Fibroblast of upper back skin (primary cell): ENCODE measurements around the gene FN3K.

ENCODE experiments used
- DNase-seq: peaks from one replicate; pipeline ENCODE4 v3.0.0-alpha.2; 2013

FN3K gene

DNA sequence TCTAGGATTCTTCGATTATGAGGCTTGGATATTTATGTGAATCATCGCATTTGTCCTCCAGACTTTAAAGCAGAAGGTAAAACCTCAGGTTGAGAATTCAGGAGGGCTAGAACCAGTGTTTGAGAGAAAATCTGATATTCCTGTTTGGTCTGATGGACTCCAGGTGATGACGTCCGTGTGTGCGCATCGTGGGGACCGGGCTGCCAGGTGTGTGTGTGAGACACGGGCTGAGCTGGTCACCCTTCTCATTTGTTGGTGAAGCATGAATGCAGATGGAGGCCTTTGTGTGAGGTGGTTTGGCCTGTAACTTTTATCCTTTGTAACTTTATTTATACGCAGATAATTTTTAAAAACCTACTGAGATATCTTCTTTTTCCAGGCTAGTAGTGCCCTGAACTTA lies 61.6 kb downstream of the FN3K start:
- no peak for DNase-seq

DNA sequence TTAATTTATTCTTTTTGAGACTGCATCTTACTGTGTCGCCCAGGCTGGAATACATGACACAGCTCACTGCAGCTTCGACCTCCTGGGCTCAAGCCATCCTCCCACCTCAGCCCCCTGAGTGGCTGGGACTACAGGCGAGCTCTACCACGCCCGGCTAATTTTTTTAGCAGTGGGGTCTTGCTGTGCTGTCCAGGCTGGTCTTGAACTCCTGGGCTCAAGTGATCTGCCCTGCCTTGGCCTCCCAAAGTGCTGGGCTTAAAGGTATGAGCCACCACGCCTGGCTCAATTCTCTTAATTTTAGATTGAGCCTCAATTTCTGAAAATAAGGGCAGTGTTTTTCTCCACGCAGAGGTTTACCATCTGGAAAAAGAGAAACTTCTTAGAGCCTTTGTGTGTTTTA lies 63.3 kb downstream of the FN3K start:
- DNase-seq: no peak

GRCh38 chr17:82799591-82799990 lies 64.2 kb downstream of the FN3K start:
- no peak for DNase-seq
